Forelimb muscle (tissue), 1 donor: ENCODE measurements around the gene ARHGDIA. TPM values are rescaled to one million over a fixed set of nuclear protein-coding genes. Genes with fewer than 3 reads are reported as not detected.
A peak's percentile ranks its signal among the peaks of the same experiment; 100 is the strongest.
"Not testable (repeated sequence)": the region's sequence is repeated elsewhere in the genome, so short reads cannot be mapped to it uniquely, and the experiment has no call there.

Experiments used
- DNase-seq: peaks from one replicate; pipeline ENCODE4 v3.0.0-alpha.2; 2013; ENCODE audit warnings: low read depth
- polyA plus RNA-seq: library from polyadenylated mRNA; unstranded; fragments of 120-200 nt; gene quantifications from one replicate; pipeline ENCODE4 v1.2.1, GENCODE V29; 2013; ENCODE audit not compliant: insufficient read length

Gene ARHGDIA
- polyA plus RNA-seq, 1 donor: 160 TPM

DNA sequence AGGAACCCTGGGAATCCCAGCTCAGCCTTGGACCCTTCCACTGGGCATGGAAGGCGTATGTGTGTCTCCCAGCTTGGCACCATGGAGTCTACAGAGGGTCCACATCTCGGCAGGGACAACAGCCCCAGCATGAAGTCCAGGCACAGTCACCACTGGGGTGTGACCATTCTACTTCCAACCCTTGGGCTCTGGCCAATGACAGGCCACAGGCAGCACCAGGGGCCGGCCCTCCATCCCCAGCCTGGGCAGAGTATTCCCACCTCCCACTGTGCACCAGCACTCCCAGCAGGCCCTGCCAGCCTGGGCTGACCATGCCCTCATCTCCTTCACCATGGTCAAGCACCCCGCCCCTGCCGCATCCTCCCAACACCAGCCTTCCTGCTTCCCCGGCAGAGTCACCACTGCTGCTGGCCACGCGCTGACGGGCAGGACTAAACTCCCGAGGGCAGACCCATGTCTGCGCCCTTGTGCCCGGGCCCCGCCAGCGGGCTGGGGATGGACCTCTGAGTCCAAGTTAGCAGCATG is 26.7 kb downstream of the ARHGDIA start:
- DNase-seq: no peak

DNA sequence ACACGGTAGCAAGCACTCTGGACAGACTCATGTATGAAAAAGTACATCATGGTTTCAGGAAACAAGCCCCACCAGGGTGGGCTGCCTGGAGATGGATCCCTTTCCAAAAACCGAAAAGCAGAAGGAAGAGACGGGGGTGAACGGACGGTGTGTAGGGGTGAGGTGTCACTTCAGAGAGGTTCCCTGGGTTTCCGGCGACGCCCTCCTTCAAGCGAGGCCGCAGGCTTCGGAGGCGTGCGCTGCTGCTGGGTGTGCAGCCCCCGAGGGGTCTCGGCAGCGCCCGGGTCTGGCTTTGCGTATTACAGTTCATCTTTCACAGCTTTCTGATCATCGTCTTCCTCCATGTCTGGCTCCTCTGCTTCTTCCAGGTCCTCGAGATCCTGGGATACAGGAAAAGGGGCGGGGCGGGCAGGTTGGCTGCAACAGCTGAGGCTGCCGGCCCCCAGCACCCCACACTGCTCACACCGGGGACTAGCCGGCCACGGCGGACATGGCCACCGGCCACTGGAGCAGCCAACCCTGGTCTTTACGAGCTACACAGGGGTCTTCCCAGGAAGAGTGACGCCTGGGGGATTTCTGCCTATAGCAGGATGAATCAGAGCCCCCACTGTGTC is 27.3 kb downstream of the ARHGDIA start:
- DNase-seq: no peak

DNA sequence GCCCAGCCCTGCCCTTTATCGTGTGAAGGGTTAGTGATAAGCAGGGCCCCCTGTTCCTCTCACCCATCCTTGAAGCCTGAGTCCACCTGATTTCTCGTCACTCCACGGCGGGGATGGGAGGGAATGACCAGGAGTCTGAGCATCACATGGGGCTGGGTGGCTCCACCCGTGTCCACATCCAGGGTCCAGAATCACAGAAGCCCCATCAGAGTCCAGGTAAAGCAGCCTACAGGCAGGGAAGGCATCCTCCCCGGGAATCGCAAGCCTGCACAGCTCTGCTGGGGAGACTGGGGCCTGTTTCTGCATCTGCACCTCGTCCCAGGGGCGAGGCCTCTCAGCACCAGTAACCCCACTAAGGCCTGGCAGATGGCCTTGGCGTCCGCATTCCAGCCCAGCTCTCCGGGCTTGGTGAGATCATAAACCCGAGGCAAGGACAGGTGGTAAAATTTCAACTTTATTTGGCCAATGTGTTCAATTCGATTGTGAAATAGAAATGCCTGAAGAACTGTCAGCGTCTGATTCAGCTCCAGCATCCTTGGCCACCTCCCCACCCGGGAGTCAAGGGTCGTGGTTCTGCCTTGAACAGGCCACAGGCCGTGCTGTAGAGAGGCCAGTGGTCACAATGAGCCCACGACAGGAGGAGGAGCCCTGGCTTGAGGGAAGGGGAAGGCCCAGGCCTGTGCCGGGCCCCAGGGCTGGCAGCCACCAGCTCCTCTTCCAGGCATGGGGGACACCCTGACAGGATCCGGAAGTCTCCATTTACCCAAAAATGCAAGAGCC is 28.2 kb downstream of the ARHGDIA start:
- DNase-seq: no peak

DNA sequence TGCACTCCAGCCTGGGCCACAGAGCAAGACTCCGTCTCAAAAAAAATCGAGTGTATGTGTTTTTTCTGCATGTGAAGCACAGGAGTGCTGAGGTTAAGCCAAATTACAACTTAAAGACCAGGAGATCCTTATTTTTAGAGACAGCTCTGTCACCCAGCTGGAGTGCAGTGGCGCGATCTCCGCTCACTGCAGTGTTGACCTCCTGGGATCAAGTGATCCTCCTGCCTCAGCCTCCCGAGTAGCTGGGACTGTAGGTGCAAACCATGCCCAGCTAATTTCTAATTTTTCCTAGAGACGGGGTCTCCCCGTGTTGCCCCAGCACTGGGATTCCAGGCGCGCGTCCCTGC is 28.8 kb downstream of the ARHGDIA start:
- no peak for DNase-seq

DNA sequence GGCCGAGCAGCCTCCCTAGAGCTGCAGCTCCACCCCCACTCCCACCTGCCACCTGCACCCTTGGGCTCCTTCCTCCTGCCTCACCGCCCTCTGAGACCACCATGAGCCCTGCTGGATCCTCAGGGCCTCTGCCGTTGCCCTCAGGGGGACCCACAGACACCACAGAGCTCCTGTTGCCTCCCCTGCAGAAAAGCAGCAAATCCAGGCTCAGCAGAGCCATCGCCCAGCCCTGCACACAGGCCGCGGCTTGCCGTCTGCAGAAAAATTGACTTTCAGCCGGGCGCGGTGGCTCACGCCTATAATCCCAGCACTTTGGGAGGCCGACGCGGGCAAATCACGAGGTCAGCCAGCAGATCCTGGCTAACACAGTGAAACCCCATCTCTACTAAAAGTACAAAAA is 29.3 kb downstream of the ARHGDIA start:
- no peak for DNase-seq

DNA sequence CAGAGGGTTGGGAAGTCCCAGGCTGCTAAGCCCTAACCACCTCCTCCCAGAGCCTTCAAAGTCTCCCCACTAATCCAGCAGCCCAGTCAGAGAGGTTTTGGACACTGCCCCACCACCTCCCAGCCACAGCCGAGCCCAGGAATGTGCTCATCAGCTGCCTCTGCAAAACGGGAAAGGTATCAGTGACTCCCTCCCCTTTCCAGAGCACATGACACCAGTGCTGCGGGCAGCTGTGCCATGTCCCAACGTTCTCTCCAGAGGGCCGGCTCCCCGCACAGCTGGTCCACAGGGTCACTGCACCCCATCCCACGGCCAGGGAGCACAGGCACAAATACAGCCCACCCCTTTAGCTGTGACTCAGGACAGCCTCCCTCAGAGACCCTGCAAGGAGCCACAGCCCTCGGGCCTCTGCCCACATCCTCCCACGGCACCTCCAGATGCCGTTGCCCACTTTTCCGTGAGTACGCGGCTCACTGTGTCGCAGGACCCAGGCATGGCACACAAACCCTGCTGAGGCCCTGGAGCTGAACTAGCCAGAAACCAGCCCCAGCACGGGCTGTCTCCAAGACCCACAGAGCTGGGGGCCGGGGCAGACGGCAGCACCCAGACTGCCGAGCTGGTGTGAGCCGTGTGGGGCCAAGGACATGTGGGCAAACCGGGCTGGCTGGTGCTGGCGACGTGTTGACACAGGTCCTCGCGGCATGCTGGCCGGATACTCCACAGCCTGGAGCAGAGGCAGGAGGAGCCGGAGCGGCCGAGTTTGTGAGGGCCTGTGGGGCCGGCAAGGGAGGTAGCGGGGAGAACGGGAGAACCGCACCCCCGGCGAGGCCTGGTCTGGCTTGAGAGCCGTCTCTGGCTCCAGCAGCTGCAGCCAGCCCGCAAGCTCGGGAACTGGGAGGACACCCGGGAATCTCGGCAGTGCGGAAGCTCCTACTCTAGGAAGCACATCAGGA is 30.0 kb downstream of the ARHGDIA start:
- DNase-seq: no peak

DNA sequence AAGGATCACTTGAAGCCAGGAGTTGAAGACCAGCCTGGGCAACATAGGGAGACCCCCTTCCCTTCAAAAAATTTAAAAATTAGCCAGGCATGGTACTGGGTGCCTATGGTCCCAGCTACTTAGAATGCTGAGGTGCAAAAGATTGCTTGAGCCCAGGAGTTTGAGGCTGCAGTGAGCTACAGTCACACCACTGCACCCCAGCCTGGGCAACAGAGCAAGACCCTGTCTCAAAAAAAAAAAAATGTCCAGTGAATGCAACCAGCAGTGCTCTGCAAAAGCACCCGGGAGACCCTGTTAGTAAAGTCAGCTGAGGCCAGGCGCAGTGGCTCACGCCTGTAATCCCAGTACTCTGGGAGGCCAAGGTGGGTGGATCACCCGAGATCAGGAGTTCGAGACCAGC is 31.1 kb downstream of the ARHGDIA start:
- DNase-seq: not testable (repeated sequence)

DNA sequence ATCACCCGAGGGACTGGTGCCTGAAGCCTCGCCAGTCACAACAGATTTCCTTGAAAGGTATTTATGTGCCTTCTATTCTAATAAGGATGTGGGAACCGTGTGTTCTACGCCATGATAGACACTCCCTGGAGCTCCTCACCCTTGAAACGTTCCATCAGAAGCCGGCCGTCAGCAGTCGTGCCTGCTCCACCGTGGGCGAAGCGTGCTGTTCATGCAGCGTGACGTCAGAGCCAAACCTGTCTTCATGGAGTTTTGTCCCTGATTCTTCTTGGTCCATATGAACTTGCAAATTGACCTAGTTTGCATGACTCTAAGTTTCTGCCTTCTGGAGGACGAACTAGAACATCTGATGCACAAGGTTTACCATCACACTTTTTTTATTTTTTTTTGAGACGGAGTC is 31.8 kb downstream of the ARHGDIA start:
- no peak for DNase-seq

DNA sequence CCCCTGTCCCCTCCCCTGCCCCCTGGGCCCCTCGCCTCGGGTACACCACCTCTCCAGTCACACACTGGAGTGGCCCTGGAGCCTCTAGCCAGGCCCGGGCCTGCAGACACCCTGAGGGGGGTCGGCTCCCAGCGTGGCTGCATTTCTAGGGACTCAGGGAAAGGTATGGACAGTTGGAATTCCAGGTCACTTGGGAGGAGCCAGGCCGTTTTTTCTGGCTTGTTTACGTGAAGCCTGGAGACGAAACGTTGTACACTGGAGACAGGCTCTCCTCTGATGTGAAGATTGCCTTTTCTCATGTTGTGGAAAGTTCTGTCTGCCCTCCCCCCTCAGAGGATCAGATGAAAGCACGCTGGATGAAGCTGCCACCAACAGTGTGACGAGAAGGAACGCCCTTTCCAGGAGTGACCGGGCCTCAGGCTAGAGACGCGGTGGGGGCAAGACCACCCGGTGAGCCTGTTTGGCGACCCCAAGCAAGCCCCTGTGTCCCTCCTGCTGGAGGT is 32.3 kb downstream of the ARHGDIA start:
- no peak for DNase-seq

DNA sequence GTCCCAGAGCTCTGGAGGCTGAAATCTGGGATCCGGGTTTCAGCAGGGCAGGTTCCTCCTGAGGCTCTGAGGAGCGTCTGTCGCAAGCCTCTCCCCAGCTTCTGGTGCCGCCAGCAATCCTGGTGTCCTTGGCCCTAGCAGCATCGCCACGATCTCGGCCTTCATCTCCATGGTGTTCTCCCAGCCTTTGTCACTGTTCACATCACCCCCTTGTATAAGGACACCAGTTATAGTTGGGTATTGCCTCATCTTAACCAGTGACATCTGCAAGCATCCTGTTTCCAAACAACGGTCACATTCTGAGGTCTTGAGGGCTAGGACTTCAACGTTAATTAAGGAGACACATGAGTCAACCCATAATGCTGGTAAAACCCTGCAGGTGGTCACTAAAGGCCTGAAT is 33.5 kb downstream of the ARHGDIA start:
- DNase-seq: no peak

DNA sequence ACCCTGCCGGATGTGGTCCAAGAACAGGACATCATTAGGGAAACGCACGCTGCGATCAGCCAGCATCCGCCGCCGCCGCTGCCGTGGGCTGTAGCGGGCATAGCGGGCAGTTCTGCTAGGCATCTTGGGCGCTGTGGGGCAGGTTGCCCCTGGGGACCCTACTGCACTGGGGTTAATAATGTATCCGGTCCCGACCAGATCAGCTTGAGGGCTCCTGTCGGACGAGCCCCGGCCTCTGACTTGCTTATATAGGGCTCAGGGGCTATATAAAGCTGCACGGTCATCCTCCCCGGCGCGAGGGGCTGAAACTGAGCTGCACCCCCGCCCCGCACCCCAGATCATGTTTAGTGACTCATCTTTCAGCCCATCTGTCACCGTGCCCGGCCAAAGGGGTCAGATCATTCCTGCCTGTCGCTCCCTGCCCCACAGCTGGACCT is 36.3 kb downstream of the ARHGDIA start, which contains the start of gene PPP1R27:
Gene PPP1R27 (minus strand): TSS at position 220 of the 437 bp plus-strand sequence. CDS start 97 bp downstream, at position 123.
- DNase-seq: no peak

DNA sequence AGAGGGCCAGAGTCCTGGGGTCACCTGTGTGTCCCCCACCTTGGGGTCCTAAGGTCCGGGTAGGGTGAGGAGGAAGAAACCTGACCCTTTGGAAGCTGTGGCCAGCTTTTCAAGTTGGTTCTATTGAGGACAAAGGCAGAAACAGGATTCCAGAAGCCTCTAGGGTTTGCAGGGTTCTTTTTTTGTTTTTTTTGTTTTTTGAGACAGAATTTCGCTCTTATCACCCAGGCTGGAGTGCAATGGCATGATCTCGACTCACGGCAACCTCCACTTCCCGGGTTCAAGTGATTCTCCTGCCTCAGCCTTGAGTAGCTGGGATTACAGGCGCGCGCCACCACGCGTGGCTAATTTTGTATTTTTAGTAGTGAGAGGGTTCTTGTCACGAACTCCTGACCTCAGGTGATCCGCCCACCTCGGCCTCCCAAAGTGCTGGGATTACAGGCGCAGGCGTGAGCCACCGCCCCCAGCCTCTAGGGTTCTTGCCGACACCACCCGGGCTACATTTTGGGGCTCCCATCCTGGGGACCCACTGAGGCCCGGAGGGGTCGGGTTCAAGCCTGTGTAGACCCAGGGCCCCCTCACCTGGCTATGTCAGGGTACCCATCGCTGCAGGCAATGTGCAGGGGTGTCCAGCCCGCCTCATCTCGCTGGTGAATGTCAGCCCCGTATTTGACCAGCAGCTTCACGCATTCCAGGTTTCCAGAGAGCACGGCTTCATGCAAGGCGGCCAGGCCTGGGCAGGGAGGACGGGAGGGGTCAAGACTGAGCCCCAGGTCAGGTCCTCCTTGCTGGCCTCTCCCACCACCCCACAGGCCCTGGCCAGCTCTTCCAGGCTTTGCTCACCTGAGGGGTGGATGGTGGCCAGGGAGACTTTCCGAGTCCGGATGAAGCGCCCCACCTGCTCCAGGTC is 37.0 kb downstream of the ARHGDIA start:
- no peak for DNase-seq

DNA sequence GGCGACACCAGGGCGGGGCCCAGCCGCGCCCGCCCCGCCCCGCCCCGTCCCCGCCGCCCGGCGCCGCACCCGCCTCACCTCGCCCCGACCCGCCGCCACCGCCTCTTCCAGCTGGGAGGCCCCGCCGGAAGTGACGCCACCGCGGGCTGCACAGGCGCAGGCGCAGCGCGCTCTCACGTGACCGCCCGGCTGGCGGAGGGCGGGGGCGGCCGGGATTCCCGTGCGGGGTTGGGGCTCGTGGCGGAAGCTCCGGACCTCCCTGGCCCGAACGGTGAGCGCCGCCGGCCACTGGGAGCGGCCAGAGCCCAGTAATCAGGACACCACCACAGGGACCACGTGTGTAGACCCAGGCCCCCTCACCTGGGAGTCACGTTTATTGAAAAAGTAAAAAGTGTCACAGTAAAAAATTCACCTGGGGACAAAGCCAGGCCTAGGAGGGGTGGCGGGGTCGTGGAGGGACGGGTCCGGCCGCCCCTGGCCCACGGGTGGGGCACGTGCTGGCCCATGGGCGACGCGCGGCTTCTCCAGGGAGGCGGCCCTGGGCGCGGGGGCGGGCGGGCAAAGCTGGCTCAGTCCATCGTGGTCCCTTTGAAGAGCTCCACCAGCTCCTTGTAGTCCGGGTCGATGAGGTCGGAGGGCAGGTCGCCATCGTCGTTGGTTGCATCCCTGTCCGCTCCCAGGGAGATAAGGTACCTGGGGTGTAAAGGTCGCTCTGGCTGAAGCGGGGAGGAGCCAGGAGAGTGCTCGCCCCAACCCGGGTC is 37.8 kb downstream of the ARHGDIA start, which contains the start of gene MCRIP1:
Gene MCRIP1 (minus strand): TSS at position 132 of the 761 bp plus-strand sequence. CDS start 8,785 bp downstream, outside the sequence.
- DNase-seq: peak; percentile 62

DNA sequence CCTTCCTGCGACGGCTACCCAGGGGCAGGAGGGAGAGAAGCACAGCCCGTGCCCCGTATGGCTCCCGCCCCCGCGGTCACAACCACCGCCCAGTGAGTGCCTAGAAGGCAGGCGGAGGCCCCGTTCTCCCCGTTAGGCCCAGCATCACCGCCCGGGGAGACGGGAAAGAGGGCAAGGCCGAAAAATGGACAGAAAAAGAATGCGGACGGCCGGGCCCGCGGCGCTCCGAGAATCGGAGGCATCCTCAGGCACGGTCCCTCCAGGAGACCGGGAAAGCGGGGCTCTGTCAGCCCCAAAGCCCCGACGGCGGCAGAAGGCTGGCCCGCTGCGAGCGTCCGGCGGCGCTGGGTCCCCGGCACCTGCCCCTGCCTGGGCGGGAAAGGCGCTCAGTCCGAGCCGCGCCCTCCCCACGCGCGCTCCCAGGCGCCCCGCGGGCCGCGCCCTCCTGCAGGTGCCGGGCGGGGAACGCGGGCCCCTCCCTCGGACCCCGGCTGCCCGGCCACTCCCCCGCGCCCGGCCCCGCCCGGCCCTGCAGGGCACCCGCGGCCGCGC is 38.5 kb downstream of the ARHGDIA start:
- DNase-seq: no peak

DNA sequence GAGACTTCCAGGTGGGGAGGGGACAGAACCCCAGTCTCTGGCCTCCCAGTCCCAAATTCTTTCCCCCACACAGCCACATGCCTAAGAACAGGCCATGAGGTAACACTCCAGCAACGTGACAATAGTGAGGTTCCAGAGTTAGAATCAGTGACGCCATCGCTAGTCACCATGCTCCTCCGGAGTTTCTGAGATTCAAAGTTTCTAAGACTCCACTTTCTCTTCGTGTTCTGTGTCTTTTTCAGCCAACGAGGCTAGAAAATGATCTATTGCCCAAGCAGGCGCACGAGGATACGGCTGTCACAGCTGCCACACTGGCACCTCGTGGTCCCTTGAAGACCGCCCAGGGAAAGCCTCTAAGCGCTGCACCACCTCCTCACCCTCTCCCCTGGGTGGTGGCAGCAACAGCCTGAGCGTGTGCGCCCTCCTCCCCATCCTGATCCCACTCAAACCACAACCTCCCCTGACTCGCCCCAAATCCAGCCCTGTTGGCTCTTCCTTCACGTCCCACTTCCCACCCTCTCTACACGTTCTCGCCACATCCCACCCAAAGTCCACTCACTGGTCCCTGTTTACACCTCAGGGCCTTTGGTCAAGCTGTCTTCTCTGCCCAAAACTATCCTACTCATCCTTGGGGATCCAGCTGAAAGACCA is 39.1 kb downstream of the ARHGDIA start:
- DNase-seq: no peak

DNA sequence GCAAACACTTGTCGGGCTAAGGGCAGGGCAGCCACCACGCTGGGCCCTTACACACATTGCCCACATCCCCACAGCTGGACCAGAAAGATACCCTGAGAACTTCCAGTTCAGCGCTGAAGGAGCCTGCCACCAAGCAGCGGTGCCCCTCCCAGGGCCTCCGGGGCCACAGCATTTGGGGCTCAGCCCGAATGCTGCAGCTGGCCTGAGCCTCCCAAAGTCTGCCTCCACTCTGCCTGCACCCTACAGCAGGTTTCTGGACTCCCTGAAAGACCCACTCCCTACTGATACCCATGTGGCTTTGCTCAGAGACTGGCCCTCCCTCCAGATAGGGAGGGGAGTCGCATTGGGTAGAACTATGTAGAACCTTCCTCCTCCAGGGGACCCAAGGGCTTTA is 39.6 kb downstream of the ARHGDIA start:
- no peak for DNase-seq

DNA sequence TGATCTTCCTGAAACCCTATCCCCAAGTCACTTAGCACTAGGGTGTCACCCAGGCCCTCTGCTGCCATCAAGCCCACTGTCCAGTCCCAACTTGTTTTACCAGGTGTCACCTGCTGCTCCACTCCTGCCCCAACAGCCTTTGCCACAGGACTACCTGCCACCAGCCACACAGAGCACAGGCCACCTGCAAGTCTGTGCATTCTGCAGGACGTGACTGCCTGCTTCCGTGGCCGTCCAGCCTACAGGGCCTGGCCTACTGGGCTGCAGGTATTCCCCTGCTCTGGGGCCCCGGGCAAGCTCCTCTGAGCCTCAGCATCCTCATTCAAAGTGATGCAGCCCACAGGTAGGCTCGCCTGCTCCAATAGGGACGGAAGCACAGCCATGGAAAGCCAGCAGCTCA is 41.3 kb downstream of the ARHGDIA start:
- no peak for DNase-seq

DNA sequence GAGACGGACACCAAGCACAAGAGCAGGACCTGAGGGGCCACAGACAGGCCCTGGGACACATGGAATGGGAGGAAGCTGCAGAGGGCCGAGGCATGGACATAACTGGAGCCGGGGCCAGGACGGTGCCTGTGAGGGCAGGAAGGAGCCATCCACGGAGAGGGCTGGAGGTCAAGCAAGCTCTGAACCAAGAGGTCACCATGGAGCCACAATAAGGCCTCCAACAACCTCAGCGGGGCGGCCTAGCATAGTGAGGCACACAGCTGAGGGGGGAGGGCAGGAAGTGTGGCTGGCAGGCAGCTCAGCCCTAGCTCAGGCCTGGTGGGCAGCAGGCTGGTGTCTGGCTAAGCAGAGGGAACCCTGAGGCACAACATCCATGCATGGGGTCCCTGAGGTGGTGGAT is 42.5 kb downstream of the ARHGDIA start:
- no peak for DNase-seq
